Neural cell (in vitro differentiated cells): ENCODE data around the gene CDC42SE1. TPM values are rescaled to one million over a fixed set of nuclear protein-coding genes. Genes with fewer than 3 reads are reported as not detected.

Source experiments
- H2AFZ ChIP-seq: fragments of 200-600, 300-800 bp; sonication (generic), shearing (Covaris generic); 2 replicates; pipeline ENCODE4 v1.6.0; 2014; ENCODE audit warnings: low read depth, mild to moderate bottlenecking, antibody characterized with exemption, low read length, moderate library complexity
- H3F3A ChIP-seq: fragments of 200-600 bp; shearing (Covaris generic); 2 replicates; pipeline ENCODE4 v1.6.1; 2016; ENCODE audit warnings: mild to moderate bottlenecking, moderate library complexity, mixed read lengths, antibody characterized with exemption, low read length; ENCODE audit not compliant: insufficient read depth, poor library complexity, severe bottlenecking
- H3K27ac ChIP-seq: fragments of 200-600, 300-800 bp; sonication (generic), shearing (Covaris generic); 2 replicates; pipeline ENCODE4 v1.5.1; 2014; ENCODE audit warnings: mild to moderate bottlenecking, low read length, moderate library complexity
- H3K27me3 ChIP-seq: fragments of 300-800, 200-600 bp; sonication (generic), shearing (Covaris generic); 2 replicates; pipeline ENCODE4 v1.6.0; 2014; ENCODE audit warnings: mild to moderate bottlenecking, low read depth, low read length, moderate library complexity; ENCODE audit not compliant: insufficient read depth
- H3K36me3 ChIP-seq: fragments of 300-800, 200-600 bp; sonication (generic), shearing (Covaris generic); 2 replicates; pipeline ENCODE4 v1.5.1; 2014; ENCODE audit warnings: mild to moderate bottlenecking, antibody characterized with exemption, low read length, moderate library complexity; ENCODE audit not compliant: insufficient read depth
- H3K4me2 ChIP-seq: fragments of 300-800, 200-600 bp; sonication (generic), shearing (Covaris generic); 2 replicates; pipeline ENCODE4 v1.6.0; 2014; ENCODE audit warnings: mild to moderate bottlenecking, low read length
- H3K4me3 ChIP-seq: fragments of 300-800, 200-600 bp; sonication (generic), shearing (Covaris generic); 2 replicates; pipeline ENCODE4 v1.5.1; 2014; ENCODE audit warnings: mild to moderate bottlenecking, low read length, moderate library complexity
- H3K79me2 ChIP-seq: fragments of 200-600 bp; shearing (Covaris generic); replicated peaks from 2 replicates; pipeline ENCODE4 v1.6.0; 2014; ENCODE audit warnings: mild to moderate bottlenecking, low read length, moderate library complexity; ENCODE audit not compliant: insufficient read depth
- H3K9ac ChIP-seq: fragments of 300-800, 200-600 bp; sonication (generic), shearing (Covaris generic); 2 replicates; pipeline ENCODE4 v1.6.1; 2016; ENCODE audit warnings: mild to moderate bottlenecking, low read length, mixed read lengths
- H3K9me2 ChIP-seq: fragments of 200-600 bp; shearing (Covaris generic); 2 replicates; pipeline ENCODE4 v1.6.1; 2016; ENCODE audit warnings: mild to moderate bottlenecking, low read length, mixed read lengths; ENCODE audit not compliant: insufficient read depth
- H3K9me3 ChIP-seq: fragments of 200-600, 300-800 bp; sonication (generic), shearing (Covaris generic); 2 replicates; pipeline ENCODE4 v1.6.1; 2016; ENCODE audit warnings: mild to moderate bottlenecking, mixed run types, low read length, moderate library complexity, mixed read lengths
- H4K20me1 ChIP-seq: fragments of 200-600 bp; shearing (Covaris generic); 2 replicates; pipeline ENCODE4 v1.6.1; 2016; ENCODE audit warnings: mild to moderate bottlenecking, mixed run types; ENCODE audit not compliant: insufficient read depth
- EP300 ChIP-seq: fragments of 450-650 bp; conservative IDR thresholded peaks from 2 replicates; pipeline ENCODE4 v1.6.1; 2014; ENCODE audit warnings: antibody characterized with exemption, mild to moderate bottlenecking, moderate library complexity; ENCODE audit not compliant: poor library complexity, severe bottlenecking
- EZH2 ChIP-seq: fragments of 200-600, 300-800 bp; shearing (Covaris generic), sonication (generic); IDR thresholded peaks from 2 replicates; pipeline ENCODE4 v1.6.1; 2014; ENCODE audit warnings: antibody characterized with exemption, low read length, borderline replicate concordance, mild to moderate bottlenecking; ENCODE audit not compliant: insufficient read depth, poor library complexity, severe bottlenecking
- MXI1 ChIP-seq: fragments of 450-650 bp; conservative IDR thresholded peaks from 2 replicates; pipeline ENCODE4 v1.6.1; 2014; ENCODE audit warnings: antibody characterized with exemption, mild to moderate bottlenecking; ENCODE audit not compliant: poor library complexity, severe bottlenecking
- POLR2AphosphoS5 ChIP-seq: IDR thresholded peaks from 2 replicates; pipeline ENCODE4 v1.6.1; 2012
- RAD21 ChIP-seq: fragments of 450-650 bp; conservative IDR thresholded peaks from 2 replicates; pipeline ENCODE4 v1.6.1; 2014; ENCODE audit warnings: antibody characterized with exemption, mild to moderate bottlenecking, moderate library complexity
- SMC3 ChIP-seq: fragments of 450-650 bp; conservative IDR thresholded peaks from 2 replicates; pipeline ENCODE4 v1.6.1; 2014; ENCODE audit warnings: antibody characterized with exemption, mild to moderate bottlenecking, moderate library complexity; ENCODE audit not compliant: poor library complexity
- TAF1 ChIP-seq: IDR thresholded peaks from 2 replicates; pipeline ENCODE4 v1.6.1; 2012; ENCODE audit warnings: low read depth
- polyA plus RNA-seq: library from polyadenylated mRNA; depleted of rRNA; stranded (reverse); fragments of >200 nt; gene quantifications from 2 replicates; pipeline ENCODE4 v1.2.3, GENCODE V29; 2014
- TF ChIP-seq, protein P1 (sequence below): fragments of 450-650 bp; IDR thresholded peaks from 2 replicates; pipeline ENCODE4 v1.5.1; 2014; ENCODE audit warnings: antibody characterized with exemption, mild to moderate bottlenecking, moderate library complexity; ENCODE audit not compliant: poor library complexity, severe bottlenecking
- TF ChIP-seq, protein P2 (sequence below): IDR thresholded peaks from 2 replicates; pipeline ENCODE4 v1.6.1; 2012; ENCODE audit warnings: borderline replicate concordance

The CDC42SE1 gene
- polyA plus RNA-seq, 1 donor from 2014 or later = 102 TPM

DNA sequence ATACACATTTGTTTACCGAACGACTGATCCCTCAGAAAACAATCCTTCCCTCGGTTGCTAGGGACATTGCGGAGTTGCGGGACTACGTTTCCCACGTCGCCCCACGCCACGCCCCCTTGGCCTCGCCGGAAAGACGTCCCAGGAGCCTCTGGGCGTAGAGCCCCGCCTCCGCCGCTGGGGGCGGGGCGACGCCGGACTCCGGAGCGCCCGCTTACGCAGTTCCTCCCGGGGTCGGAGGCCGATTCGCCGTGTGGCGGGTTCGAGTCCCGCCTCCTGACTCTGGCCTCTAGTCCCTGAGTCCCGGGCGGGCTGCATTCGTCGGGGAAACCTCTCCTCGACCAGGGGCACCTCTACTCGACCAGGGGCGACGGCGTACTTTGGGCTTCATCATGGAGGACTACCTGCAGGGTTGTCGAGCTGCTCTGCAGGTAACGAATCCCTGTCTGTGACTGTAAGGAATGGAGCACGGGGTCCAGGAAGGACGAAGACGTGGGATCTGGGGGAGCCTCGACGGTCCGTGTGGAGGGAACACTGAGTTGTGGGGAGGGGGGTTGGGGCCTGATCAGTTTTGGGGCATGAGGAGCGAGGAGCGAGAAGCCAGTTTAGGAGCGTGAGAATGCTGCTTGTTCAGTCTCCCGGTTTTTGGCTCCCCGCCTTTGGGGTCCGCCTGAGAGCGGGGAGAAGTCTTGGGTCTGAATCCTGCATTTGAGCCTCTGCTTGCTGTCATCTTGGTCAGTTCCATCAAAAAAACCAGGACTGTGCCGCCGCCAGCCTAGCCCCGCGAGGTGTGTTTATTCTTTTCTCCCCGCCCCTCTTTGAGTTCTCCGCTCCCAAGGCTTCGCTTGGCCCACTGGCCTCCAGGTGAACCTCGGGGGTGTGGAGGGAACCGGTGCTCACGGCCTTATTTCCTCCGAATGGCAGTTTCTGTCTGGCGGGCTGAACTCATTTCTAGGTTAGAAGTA is 50.9 kb downstream of the CDC42SE1 start, which contains the start of gene PRUNE1:
Gene PRUNE1 (plus strand): TSS at position 206 of the 962 bp plus-strand sequence. CDS start 184 bp downstream, at position 390.
- Histone ChIP-seq H3K27ac (peak within 1 kb of the TSS; percentile 75), H3K9me2 (no peaks in the 10 kb centered on the region), H3F3A (no peaks in the 10 kb centered on the region), H3K9me3 (no peaks in the 10 kb centered on the region), H2AFZ (peak within 1 kb of the TSS; percentile 100), H4K20me1 (no peaks in the 10 kb centered on the region), H3K36me3 (no peaks in the 10 kb centered on the region), H3K4me3 (peak within 1 kb of the TSS; percentile 76), H3K4me2 (peak within 1 kb of the TSS; percentile 79), H3K27me3 (no peaks in the 10 kb centered on the region), H3K9ac (peak within 1 kb of the TSS; percentile 74), H3K79me2 (peaks cover 26% of the 10 kb centered on the region)
- TF ChIP-seq POLR2AphosphoS5 (peak; percentile 36), RAD21 (no peak), MXI1 (peak; percentile 32), EZH2 (no peak), SMC3 (peak; percentile 20), TAF1 (peak; percentile 57), EP300 (peak; percentile 69)
- TF ChIP-seq, protein P1, sequence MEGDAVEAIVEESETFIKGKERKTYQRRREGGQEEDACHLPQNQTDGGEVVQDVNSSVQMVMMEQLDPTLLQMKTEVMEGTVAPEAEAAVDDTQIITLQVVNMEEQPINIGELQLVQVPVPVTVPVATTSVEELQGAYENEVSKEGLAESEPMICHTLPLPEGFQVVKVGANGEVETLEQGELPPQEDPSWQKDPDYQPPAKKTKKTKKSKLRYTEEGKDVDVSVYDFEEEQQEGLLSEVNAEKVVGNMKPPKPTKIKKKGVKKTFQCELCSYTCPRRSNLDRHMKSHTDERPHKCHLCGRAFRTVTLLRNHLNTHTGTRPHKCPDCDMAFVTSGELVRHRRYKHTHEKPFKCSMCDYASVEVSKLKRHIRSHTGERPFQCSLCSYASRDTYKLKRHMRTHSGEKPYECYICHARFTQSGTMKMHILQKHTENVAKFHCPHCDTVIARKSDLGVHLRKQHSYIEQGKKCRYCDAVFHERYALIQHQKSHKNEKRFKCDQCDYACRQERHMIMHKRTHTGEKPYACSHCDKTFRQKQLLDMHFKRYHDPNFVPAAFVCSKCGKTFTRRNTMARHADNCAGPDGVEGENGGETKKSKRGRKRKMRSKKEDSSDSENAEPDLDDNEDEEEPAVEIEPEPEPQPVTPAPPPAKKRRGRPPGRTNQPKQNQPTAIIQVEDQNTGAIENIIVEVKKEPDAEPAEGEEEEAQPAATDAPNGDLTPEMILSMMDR = no peak
- TF ChIP-seq, protein P2, sequence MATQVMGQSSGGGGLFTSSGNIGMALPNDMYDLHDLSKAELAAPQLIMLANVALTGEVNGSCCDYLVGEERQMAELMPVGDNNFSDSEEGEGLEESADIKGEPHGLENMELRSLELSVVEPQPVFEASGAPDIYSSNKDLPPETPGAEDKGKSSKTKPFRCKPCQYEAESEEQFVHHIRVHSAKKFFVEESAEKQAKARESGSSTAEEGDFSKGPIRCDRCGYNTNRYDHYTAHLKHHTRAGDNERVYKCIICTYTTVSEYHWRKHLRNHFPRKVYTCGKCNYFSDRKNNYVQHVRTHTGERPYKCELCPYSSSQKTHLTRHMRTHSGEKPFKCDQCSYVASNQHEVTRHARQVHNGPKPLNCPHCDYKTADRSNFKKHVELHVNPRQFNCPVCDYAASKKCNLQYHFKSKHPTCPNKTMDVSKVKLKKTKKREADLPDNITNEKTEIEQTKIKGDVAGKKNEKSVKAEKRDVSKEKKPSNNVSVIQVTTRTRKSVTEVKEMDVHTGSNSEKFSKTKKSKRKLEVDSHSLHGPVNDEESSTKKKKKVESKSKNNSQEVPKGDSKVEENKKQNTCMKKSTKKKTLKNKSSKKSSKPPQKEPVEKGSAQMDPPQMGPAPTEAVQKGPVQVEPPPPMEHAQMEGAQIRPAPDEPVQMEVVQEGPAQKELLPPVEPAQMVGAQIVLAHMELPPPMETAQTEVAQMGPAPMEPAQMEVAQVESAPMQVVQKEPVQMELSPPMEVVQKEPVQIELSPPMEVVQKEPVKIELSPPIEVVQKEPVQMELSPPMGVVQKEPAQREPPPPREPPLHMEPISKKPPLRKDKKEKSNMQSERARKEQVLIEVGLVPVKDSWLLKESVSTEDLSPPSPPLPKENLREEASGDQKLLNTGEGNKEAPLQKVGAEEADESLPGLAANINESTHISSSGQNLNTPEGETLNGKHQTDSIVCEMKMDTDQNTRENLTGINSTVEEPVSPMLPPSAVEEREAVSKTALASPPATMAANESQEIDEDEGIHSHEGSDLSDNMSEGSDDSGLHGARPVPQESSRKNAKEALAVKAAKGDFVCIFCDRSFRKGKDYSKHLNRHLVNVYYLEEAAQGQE = no peak

DNA sequence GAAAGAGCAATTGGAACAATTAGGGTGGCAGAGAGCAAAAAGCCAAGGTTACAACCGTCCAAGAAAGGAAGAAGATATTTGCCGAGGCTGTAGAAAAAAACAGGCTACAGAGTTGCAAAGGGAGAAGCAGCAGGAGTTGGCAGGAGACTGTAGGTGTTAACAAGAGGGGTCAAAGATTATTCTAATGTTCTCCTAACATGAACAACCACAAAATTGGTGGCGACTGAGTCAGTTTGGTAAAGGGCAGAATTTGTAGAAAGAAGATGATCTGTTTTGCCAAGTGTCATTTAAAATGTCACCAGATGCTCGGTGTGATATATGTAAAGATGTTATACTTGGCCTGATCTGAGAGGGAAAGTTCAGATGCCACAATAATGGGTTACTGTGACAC is 51.6 kb downstream of the CDC42SE1 start:
- TF ChIP-seq, protein P1 = no peak
- TF ChIP-seq SMC3 (no peak), EP300 (no peak), POLR2AphosphoS5 (no peak), EZH2 (no peak), RAD21 (no peak), TAF1 (no peak), MXI1 (no peak)
- TF ChIP-seq, protein P2 = no peak
- H3K27me3 ChIP-seq = no peaks in the 10 kb centered on the region
- no peaks in the 10 kb centered on the region for H3K9me3 ChIP-seq
- H2AFZ ChIP-seq = no peak overlapping the region
- no peaks in the 10 kb centered on the region for H3K36me3 ChIP-seq
- H3K4me2 ChIP-seq = no peak overlapping the region
- H3K79me2 ChIP-seq = peaks cover 32% of the 10 kb centered on the region
- peak overlapping the region; percentile 9 for H3K9ac ChIP-seq
- H3K9me2 ChIP-seq = no peaks in the 10 kb centered on the region
- H3K27ac ChIP-seq = peak overlapping the region; percentile 75
- H3F3A ChIP-seq = no peaks in the 10 kb centered on the region
- H3K4me3 ChIP-seq = peak overlapping the region; percentile 76
- H4K20me1 ChIP-seq = no peaks in the 10 kb centered on the region
